H1 (cell line): ENCODE results near the gene PANX1. TPM values are rescaled to one million over a fixed set of nuclear protein-coding genes. Genes with fewer than 3 reads are reported as not detected.

Experiments used
- ATF3 ChIP-seq: IDR thresholded peaks from 2 replicates; pipeline ENCODE4 v1.6.1; 2011; ENCODE audit warnings: low read depth, mild to moderate bottlenecking, low read length; ENCODE audit not compliant: insufficient read depth
- BACH1 ChIP-seq: IDR thresholded peaks from 2 replicates; pipeline ENCODE4 v1.6.1; 2012; ENCODE audit warnings: low read length, improper control_type of control experiment
- CTCF ChIP-seq, 3 experiments: IDR thresholded peaks; 1 replicate in 2 of 3; 2 replicates in 1 of 3; pipeline versions ENCODE4 v1.5.1 to v1.6.1; 2011; ENCODE audit warnings: low read length in 3 of 3, mild to moderate bottlenecking in 3 of 3, inconsistent platforms in 2 of 3, low read depth in 1 of 3, moderate library complexity in 1 of 3; ENCODE audit not compliant: insufficient read depth in 1 of 3; ENCODE audit errors: control extremely low read depth in 1 of 3
- NANOG ChIP-seq: IDR thresholded peaks from 2 replicates; pipeline ENCODE4 v1.6.1; 2011; ENCODE audit warnings: low read length, low read depth, mild to moderate bottlenecking, inconsistent platforms; ENCODE audit not compliant: insufficient read depth, poor library complexity, severe bottlenecking
- POLR2A ChIP-seq, 2 experiments: IDR thresholded peaks; 1 replicate in 1 of 2; 2 replicates in 1 of 2; pipeline ENCODE4 v1.6.1; 2011; ENCODE audit warnings: low read depth in 2 of 2, low read length in 2 of 2, mild to moderate bottlenecking in 2 of 2; ENCODE audit errors: control extremely low read depth in 1 of 2
- RFX5 ChIP-seq: IDR thresholded peaks from 2 replicates; pipeline ENCODE4 v1.6.1; 2011; ENCODE audit warnings: low read depth, low read length, improper control_type of control experiment, borderline replicate concordance
- SP1 ChIP-seq: IDR thresholded peaks from 2 replicates; pipeline ENCODE4 v1.6.1; 2011; ENCODE audit warnings: low read depth, low read length
- polyA plus RNA-seq, 7 experiments: library from polyadenylated mRNA; depleted of rRNA in 3 of 7; stranded (reverse) in 5 of 7; unstranded in 2 of 7; fragments of >200 nt in 5 of 7; fragments of 200-250 nt in 2 of 7; gene quantifications; 1 replicate in 5 of 7; 2 replicates in 1 of 7; 4 replicates in 1 of 7; pipeline versions ENCODE4 v1.2.1 to v1.2.3, GENCODE V29; 2011 to 2013; ENCODE audit warnings: missing spikeins in 2 of 7, mixed read lengths in 2 of 7
- total RNA-seq: library from RNA; stranded (reverse); fragmentation: NEBNext Ultra II Directional; extraction: Animal tissue kit (Norgen Biotek cat#: 25700); gene quantifications from 2 replicates; pipeline ENCODE4 v1.2.1, GENCODE V29; 2021

Gene PANX1
- total and polyA plus RNA-seq, 2 of the 8 experiments (the other 6 are each of a cell fraction or from before 2014, with no cell fraction given): 15.9 to 35.2 TPM

- TF ChIP-seq RFX5 (no peak), BACH1 (no peak), POLR2A (IDR thresholded peaks at IDR 0.05; ENCODE audit: control extremely low read depth in 1 of 2, low read depth in 2 of 2, low read length in 2 of 2) (no peak), NANOG (no peak), CTCF (IDR thresholded peaks at IDR 0.05; ENCODE audit: control extremely low read depth in 1 of 3, insufficient read depth in 1 of 3, low read depth in 1 of 3, low read length in 3 of 3) (no peak), SP1 (no peak), ATF3 (no peak)
Measured at GRCh38 chr11:94152678-94153065, 24.0 kb downstream of the PANX1 start (continued).
